HepG2 (cell line): Measurements from ENCODE around the gene NATD1. TPM values are rescaled to one million over a fixed set of nuclear protein-coding genes. Genes with fewer than 3 reads are reported as not detected.

ENCODE experiments used
- AGO1 ChIP-seq: fragments of 200-400 bp; formaldehyde crosslinking; IDR thresholded peaks from 2 replicates; pipeline ENCODE4 v1.6.1; 2017; ENCODE audit warnings: mild to moderate bottlenecking, low read depth, low read length, moderate library complexity; ENCODE audit not compliant: poor library complexity, severe bottlenecking
- ASH2L ChIP-seq: fragments of 300-600, 200-600 bp; sonication (generic); IDR thresholded peaks from 2 replicates; pipeline ENCODE4 v1.7.0; 2017; ENCODE audit warnings: low read depth, mild to moderate bottlenecking, moderate library complexity, mixed read lengths, low read length; ENCODE audit not compliant: insufficient read length
- GATAD1 ChIP-seq: IDR thresholded peaks from 2 replicates; pipeline ENCODE4 v1.6.1; 2016; ENCODE audit warnings: missing genetic modification reagents, missing compliant biosample characterization
- GZF1 ChIP-seq: sonication (generic); formaldehyde crosslinking; IDR thresholded peaks from 2 replicates; pipeline ENCODE4 v1.5.1; 2020; ENCODE audit warnings: mild to moderate bottlenecking, missing genetic modification reagents
- HOXA9 ChIP-seq: sonication (generic); formaldehyde crosslinking; IDR thresholded peaks from 2 replicates; pipeline ENCODE4 v1.8.1; 2022; ENCODE audit warnings: missing genetic modification reagents, mild to moderate bottlenecking, moderate library complexity, borderline replicate concordance
- KAT8 ChIP-seq: IDR thresholded peaks from 2 replicates; pipeline ENCODE4 v1.6.1; 2016; ENCODE audit warnings: missing genetic modification reagents, missing compliant biosample characterization
- MED8 ChIP-seq: sonication (generic); formaldehyde crosslinking; IDR thresholded peaks from 2 replicates; pipeline ENCODE4 v1.8.1; 2023; ENCODE audit warnings: mild to moderate bottlenecking, missing genetic modification reagents; ENCODE audit not compliant: insufficient replicate concordance
- PAX8 ChIP-seq: sonication (generic); formaldehyde crosslinking; IDR thresholded peaks from 2 replicates; pipeline ENCODE4 v1.8.0; 2022; ENCODE audit warnings: mild to moderate bottlenecking, missing genetic modification reagents, borderline replicate concordance
- RBFOX2 ChIP-seq: fragments of 200-400 bp; formaldehyde crosslinking; IDR thresholded peaks from 2 replicates; pipeline ENCODE4 v1.6.1; 2017; ENCODE audit warnings: low read depth, mild to moderate bottlenecking, low read length
- RFXANK ChIP-seq: IDR thresholded peaks from 2 replicates; pipeline ENCODE4 v1.6.1; 2016
- TAF1 ChIP-seq: sonication (generic); formaldehyde crosslinking; IDR thresholded peaks from 2 replicates; pipeline ENCODE4 v1.4.0; 2020; ENCODE audit warnings: missing genetic modification reagents
- ZBTB20 ChIP-seq: sonication (generic); formaldehyde crosslinking; IDR thresholded peaks from 2 replicates; pipeline ENCODE4 v1.8.1; 2023; ENCODE audit warnings: missing genetic modification reagents, low read depth, mild to moderate bottlenecking, borderline replicate concordance
- ZFP36L2 ChIP-seq: sonication (generic); formaldehyde crosslinking; IDR thresholded peaks from 2 replicates; pipeline ENCODE4 v1.4.0; 2020; ENCODE audit warnings: missing genetic modification reagents
- ZFP90 ChIP-seq: sonication (generic); formaldehyde crosslinking; IDR thresholded peaks from 2 replicates; pipeline ENCODE4 v1.8.0; 2022; ENCODE audit warnings: missing genetic modification reagents, mild to moderate bottlenecking, inconsistent platforms, borderline replicate concordance
- ZNF230 ChIP-seq: sonication (generic); formaldehyde crosslinking; IDR thresholded peaks from 2 replicates; pipeline ENCODE4 v1.4.0; 2020; ENCODE audit warnings: mild to moderate bottlenecking, missing genetic modification reagents
- ZNF296 ChIP-seq: sonication (generic); formaldehyde crosslinking; conservative IDR thresholded peaks from 2 replicates; pipeline ENCODE4 v1.5.0; 2020; ENCODE audit warnings: mild to moderate bottlenecking, missing genetic modification reagents
- ZNF460 ChIP-seq: sonication (generic); formaldehyde crosslinking; IDR thresholded peaks from 2 replicates; pipeline ENCODE4 v1.5.1; 2020; ENCODE audit warnings: missing genetic modification reagents, mild to moderate bottlenecking, borderline replicate concordance
- ZNF780A ChIP-seq: sonication (generic); formaldehyde crosslinking; IDR thresholded peaks from 2 replicates; pipeline ENCODE4 v1.8.0; 2022; ENCODE audit warnings: mild to moderate bottlenecking, missing genetic modification reagents, moderate library complexity
- polyA plus RNA-seq, 8 experiments: library from polyadenylated mRNA; depleted of rRNA in 3 of 8; stranded (reverse) in 7 of 8; unstranded in 1 of 8; fragments of >200 nt; fragmentation: Illumina TruSeq in 4 of 8; extraction: Trizol in 4 of 8; gene quantifications; 2 replicates each; pipeline versions ENCODE4 v1.2.1 to v1.2.3, GENCODE V29; 2011 to 2016; ENCODE audit warnings: low read depth in 4 of 8, missing spikeins in 1 of 8, mixed read lengths in 1 of 8; ENCODE audit not compliant: insufficient read depth in 1 of 8
- total RNA-seq, 5 experiments: library from RNA; depleted of rRNA; stranded (reverse); fragments of >200 nt; fragmentation: Illumina TruSeq; extraction: Trizol; gene quantifications; 2 replicates each; pipeline ENCODE4 v1.2.3, GENCODE V29; 2016; ENCODE audit warnings: low read depth in 1 of 5
- TF ChIP-seq, protein P1 (sequence below): sonication (generic); formaldehyde crosslinking; IDR thresholded peaks from 2 replicates; pipeline ENCODE4 v1.9.0; 2021; ENCODE audit warnings: missing genetic modification reagents, borderline replicate concordance
- TF ChIP-seq, protein P2 (sequence below): sonication (generic); formaldehyde crosslinking; conservative IDR thresholded peaks from 2 replicates; pipeline ENCODE4 v1.8.0; 2022; ENCODE audit warnings: low read depth, missing genetic modification reagents
- TF ChIP-seq, protein P3 (sequence below): sonication (generic); formaldehyde crosslinking; conservative IDR thresholded peaks from 2 replicates; pipeline ENCODE4 v1.4.0; 2020; ENCODE audit warnings: missing genetic modification reagents
- TF ChIP-seq, protein P4 (sequence below): IDR thresholded peaks from 2 replicates; pipeline ENCODE4 v1.6.1; 2016; ENCODE audit warnings: low read depth, borderline replicate concordance
- TF ChIP-seq, protein P5 (sequence below): sonication (generic); formaldehyde crosslinking; IDR thresholded peaks from 2 replicates; pipeline ENCODE4 v1.4.0; 2020; ENCODE audit warnings: mild to moderate bottlenecking, missing genetic modification reagents

NATD1 gene
- total and polyA plus RNA-seq, 2 of the 13 experiments (the other 11 are each of a cell fraction or from before 2014, with no cell fraction given) = 0.31 to 2.3 TPM

DNA sequence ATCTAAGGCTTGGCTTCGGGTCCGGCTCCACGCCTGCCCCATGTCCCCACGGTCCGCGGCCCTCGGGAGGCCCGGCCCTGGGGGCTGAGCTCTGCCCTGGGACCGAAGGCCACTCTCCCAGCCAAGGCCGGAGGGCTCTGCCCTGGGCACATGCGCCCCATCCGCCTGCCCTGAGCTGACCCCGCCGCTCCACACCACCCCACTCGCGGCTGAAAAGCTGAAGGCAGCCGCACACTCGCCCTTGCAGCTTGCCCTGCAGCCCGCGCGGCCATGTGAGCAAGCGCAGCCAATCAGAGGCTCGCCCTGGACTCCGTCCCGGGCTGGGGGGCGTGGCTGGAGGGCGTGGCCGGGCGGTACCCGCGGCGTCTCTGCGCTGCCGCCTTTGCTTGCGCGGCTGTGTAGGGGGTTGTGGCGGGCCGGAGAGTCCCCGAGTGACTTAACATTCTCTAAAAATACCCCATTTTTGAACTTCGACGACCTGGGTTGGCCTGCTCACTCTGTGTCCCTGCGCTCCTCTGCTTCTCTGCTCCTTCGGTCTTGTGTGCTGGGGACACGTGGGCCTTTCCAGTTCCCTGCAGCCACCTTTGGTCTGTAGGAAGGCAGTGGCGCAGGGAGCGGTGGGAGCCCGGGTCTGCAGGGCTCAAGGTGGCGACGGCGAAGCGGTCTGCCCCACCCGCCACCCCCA lies 22.5 kb upstream of the NATD1 start (continued):
- TF ChIP-seq ASH2L = no peak
- peak; percentile 26; the same call in 1 of the 2 replicates for TF ChIP-seq KAT8 (CRISPR knock-in tag)
- no peak for TF ChIP-seq AGO1
- TF ChIP-seq, protein P1, sequence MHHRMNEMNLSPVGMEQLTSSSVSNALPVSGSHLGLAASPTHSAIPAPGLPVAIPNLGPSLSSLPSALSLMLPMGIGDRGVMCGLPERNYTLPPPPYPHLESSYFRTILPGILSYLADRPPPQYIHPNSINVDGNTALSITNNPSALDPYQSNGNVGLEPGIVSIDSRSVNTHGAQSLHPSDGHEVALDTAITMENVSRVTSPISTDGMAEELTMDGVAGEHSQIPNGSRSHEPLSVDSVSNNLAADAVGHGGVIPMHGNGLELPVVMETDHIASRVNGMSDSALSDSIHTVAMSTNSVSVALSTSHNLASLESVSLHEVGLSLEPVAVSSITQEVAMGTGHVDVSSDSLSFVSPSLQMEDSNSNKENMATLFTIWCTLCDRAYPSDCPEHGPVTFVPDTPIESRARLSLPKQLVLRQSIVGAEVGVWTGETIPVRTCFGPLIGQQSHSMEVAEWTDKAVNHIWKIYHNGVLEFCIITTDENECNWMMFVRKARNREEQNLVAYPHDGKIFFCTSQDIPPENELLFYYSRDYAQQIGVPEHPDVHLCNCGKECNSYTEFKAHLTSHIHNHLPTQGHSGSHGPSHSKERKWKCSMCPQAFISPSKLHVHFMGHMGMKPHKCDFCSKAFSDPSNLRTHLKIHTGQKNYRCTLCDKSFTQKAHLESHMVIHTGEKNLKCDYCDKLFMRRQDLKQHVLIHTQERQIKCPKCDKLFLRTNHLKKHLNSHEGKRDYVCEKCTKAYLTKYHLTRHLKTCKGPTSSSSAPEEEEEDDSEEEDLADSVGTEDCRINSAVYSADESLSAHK (CRISPR knock-in tag) = no peak
- TF ChIP-seq PAX8 (CRISPR knock-in tag) = no peak
- peak; percentile 71 for TF ChIP-seq TAF1 (CRISPR knock-in tag)
- no peak for TF ChIP-seq ZNF230 (CRISPR knock-in tag)
- no peak for TF ChIP-seq HOXA9 (CRISPR knock-in tag)
- TF ChIP-seq, protein P2, sequence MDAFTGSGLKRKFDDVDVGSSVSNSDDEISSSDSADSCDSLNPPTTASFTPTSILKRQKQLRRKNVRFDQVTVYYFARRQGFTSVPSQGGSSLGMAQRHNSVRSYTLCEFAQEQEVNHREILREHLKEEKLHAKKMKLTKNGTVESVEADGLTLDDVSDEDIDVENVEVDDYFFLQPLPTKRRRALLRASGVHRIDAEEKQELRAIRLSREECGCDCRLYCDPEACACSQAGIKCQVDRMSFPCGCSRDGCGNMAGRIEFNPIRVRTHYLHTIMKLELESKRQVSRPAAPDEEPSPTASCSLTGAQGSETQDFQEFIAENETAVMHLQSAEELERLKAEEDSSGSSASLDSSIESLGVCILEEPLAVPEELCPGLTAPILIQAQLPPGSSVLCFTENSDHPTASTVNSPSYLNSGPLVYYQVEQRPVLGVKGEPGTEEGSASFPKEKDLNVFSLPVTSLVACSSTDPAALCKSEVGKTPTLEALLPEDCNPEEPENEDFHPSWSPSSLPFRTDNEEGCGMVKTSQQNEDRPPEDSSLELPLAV (CRISPR knock-in tag) = no peak
- TF ChIP-seq ZFP90 (CRISPR knock-in tag) = peak; percentile 80; the same call in 1 of the 2 replicates
- TF ChIP-seq GATAD1 (CRISPR knock-in tag) = 0 out of 2 replicates have a peak, but pooled peaks have one; percentile 22
- TF ChIP-seq, protein P3, sequence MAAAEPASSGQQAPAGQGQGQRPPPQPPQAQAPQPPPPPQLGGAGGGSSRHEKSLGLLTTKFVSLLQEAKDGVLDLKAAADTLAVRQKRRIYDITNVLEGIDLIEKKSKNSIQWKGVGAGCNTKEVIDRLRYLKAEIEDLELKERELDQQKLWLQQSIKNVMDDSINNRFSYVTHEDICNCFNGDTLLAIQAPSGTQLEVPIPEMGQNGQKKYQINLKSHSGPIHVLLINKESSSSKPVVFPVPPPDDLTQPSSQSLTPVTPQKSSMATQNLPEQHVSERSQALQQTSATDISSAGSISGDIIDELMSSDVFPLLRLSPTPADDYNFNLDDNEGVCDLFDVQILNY (CRISPR knock-in tag) = no peak
- TF ChIP-seq ZBTB20 (CRISPR knock-in tag) = peak; percentile 68; the same call in 1 of the 2 replicates
- no peak for TF ChIP-seq ZFP36L2
- TF ChIP-seq RBFOX2 = peak; percentile 80
- no peak; the same call in 1 of the 2 replicates for TF ChIP-seq ZNF296 (CRISPR knock-in tag)
- TF ChIP-seq RFXANK (CRISPR knock-in tag) = no peak
- TF ChIP-seq GZF1 = no peak; the same call in 1 of the 2 replicates
- TF ChIP-seq, protein P4, sequence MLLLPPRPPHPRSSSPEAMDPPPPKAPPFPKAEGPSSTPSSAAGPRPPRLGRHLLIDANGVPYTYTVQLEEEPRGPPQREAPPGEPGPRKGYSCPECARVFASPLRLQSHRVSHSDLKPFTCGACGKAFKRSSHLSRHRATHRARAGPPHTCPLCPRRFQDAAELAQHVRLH (CRISPR knock-in tag) = no peak
- TF ChIP-seq, protein P5, sequence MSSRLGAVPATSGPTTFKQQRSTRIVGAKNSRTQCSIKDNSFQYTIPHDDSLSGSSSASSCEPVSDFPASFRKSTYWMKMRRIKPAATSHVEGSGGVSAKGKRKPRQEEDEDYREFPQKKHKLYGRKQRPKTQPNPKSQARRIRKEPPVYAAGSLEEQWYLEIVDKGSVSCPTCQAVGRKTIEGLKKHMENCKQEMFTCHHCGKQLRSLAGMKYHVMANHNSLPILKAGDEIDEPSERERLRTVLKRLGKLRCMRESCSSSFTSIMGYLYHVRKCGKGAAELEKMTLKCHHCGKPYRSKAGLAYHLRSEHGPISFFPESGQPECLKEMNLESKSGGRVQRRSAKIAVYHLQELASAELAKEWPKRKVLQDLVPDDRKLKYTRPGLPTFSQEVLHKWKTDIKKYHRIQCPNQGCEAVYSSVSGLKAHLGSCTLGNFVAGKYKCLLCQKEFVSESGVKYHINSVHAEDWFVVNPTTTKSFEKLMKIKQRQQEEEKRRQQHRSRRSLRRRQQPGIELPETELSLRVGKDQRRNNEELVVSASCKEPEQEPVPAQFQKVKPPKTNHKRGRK (CRISPR knock-in tag) = no peak
- TF ChIP-seq ZNF460 = no peak
- no peak for TF ChIP-seq ZNF780A
- TF ChIP-seq MED8 = peak; percentile 30
